Hepatocyte (in vitro differentiated cells): ENCODE data around the gene BCL2.

Experiments used
- EZH2 ChIP-seq: fragments of 200-600 bp; sonication (generic); IDR thresholded peaks from 2 replicates; pipeline ENCODE4 v1.6.1; 2016; ENCODE audit warnings: antibody characterized with exemption, mild to moderate bottlenecking, borderline replicate concordance
- TF ChIP-seq, protein P1 (sequence below): fragments of 200-600 bp; sonication (generic); IDR thresholded peaks from 2 replicates; pipeline ENCODE4 v1.5.1; 2016; ENCODE audit warnings: antibody characterized with exemption, mild to moderate bottlenecking; ENCODE audit not compliant: poor library complexity

DNA sequence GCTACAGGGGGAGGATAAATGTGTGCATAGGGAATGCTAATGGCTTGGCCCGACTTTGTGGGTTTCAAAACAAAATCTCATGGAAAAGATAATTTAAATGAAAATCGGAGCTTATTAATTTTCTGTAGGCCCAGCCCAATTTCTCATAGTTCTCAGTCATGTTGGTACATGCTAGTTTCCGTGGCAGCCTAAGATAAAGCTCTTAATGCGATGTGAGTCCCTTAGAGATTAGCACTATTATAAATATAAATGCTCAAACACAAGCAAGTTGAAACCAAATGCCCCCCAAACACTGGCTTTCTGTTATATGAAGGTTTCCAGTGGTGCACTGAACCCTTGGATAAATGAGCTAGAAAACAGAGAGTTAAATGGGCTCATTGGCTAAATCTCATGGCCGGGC is 168.0 kb downstream of the BCL2 start:
- TF ChIP-seq EZH2: no peak
- TF ChIP-seq, protein P1, sequence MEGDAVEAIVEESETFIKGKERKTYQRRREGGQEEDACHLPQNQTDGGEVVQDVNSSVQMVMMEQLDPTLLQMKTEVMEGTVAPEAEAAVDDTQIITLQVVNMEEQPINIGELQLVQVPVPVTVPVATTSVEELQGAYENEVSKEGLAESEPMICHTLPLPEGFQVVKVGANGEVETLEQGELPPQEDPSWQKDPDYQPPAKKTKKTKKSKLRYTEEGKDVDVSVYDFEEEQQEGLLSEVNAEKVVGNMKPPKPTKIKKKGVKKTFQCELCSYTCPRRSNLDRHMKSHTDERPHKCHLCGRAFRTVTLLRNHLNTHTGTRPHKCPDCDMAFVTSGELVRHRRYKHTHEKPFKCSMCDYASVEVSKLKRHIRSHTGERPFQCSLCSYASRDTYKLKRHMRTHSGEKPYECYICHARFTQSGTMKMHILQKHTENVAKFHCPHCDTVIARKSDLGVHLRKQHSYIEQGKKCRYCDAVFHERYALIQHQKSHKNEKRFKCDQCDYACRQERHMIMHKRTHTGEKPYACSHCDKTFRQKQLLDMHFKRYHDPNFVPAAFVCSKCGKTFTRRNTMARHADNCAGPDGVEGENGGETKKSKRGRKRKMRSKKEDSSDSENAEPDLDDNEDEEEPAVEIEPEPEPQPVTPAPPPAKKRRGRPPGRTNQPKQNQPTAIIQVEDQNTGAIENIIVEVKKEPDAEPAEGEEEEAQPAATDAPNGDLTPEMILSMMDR: no peak
